Activated naive CD4-positive, alpha-beta T cell treated with anti-CD3 and anti-CD28 coated beads, Interleukin-2, amount 50 U/mL, for 24 hours (primary cell): ENCODE results near the gene FBLN7.
A peak's percentile ranks its signal among the peaks of the same experiment; 100 is the strongest.

Source experiments
- H3K27ac Mint-ChIP-seq: one replicate; pipeline ENCODE4 v1.8.0; 2021; ENCODE audit warnings: mild to moderate bottlenecking, mixed read lengths
- H3K27me3 Mint-ChIP-seq: one replicate; pipeline ENCODE4 v1.8.0; 2021; ENCODE audit warnings: mixed read lengths
- H3K36me3 Mint-ChIP-seq: one replicate; pipeline ENCODE4 v1.8.0; 2021; ENCODE audit warnings: mixed read lengths
- H3K4me1 Mint-ChIP-seq: one replicate; pipeline ENCODE4 v1.8.0; 2021; ENCODE audit warnings: mixed read lengths
- H3K4me3 Mint-ChIP-seq: one replicate; pipeline ENCODE4 v1.8.0; 2021; ENCODE audit warnings: mild to moderate bottlenecking, mixed read lengths
- H3K9me3 Mint-ChIP-seq: one replicate; pipeline ENCODE4 v1.8.0; 2021; ENCODE audit warnings: mixed read lengths

The FBLN7 gene

DNA sequence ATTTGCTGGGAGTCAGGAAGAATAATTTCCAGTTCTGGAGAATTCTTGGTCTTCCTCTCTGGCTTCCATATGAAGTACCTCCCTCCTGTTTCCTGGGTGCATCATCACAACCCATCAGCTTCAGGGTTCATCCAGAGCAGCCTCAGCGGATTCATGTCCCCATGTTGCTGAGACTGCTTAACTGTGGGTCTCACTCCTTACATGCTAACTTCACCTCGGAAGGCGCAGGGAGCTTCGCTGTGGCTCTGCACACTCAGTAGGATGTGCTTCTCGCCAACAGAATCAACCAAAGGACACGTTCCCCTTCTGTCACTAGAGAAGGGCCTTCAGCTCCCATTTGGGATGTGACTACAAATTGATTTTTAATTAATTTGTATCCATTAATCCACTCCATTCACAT lies 24.2 kb downstream of the FBLN7 start:
- Mint-ChIP-seq H3K4me3 (no peak overlapping the region), H3K4me1 (peaks cover 13% of the 10 kb centered on the region), H3K27me3 (no peaks in the 10 kb centered on the region), H3K27ac (no peak overlapping the region), H3K36me3 (no peaks in the 10 kb centered on the region), H3K9me3 (no peaks in the 10 kb centered on the region)

DNA sequence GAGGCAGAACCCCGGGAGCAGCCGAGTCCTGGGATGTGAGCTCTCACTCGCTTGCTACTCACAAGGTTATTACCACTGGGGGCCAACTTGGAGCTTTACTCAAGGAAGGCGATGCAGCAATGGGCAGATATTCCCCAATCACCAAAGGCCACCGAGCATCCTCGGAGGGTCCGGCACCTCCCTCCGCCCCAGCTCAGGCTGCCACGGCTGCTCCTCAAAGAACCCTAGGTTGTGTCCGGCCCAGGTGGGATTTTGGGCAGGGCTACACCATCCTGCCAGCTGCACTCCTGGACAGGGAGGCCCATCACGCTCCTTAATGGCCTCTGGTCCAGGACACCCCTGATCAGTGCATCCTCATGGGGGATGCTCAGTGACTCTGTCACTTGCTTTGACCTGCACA lies 24.8 kb downstream of the FBLN7 start:
- no peak overlapping the region for H3K27ac Mint-ChIP-seq
- no peak overlapping the region for H3K4me3 Mint-ChIP-seq
- H3K4me1 Mint-ChIP-seq = peaks cover 11% of the 10 kb centered on the region
- H3K27me3 Mint-ChIP-seq = no peaks in the 10 kb centered on the region
- H3K9me3 Mint-ChIP-seq = no peaks in the 10 kb centered on the region
- no peaks in the 10 kb centered on the region for H3K36me3 Mint-ChIP-seq

GRCh38 chr2:112163541-112163981 lies 25.4 kb downstream of the FBLN7 start:
- Mint-ChIP-seq H3K4me3 (no peak overlapping the region), H3K27ac (no peak overlapping the region), H3K9me3 (no peaks in the 10 kb centered on the region), H3K4me1 (peaks cover 14% of the 10 kb centered on the region), H3K36me3 (no peaks in the 10 kb centered on the region), H3K27me3 (no peaks in the 10 kb centered on the region)

- Mint-ChIP-seq H3K36me3 (no peaks in the 10 kb centered on the region), H3K9me3 (no peaks in the 10 kb centered on the region), H3K4me1 (peaks cover 14% of the 10 kb centered on the region), H3K4me3 (no peak overlapping the region), H3K27me3 (no peaks in the 10 kb centered on the region), H3K27ac (no peak overlapping the region)
Measured at GRCh38 chr2:112164876-112165275, 26.7 kb downstream of the FBLN7 start.

DNA sequence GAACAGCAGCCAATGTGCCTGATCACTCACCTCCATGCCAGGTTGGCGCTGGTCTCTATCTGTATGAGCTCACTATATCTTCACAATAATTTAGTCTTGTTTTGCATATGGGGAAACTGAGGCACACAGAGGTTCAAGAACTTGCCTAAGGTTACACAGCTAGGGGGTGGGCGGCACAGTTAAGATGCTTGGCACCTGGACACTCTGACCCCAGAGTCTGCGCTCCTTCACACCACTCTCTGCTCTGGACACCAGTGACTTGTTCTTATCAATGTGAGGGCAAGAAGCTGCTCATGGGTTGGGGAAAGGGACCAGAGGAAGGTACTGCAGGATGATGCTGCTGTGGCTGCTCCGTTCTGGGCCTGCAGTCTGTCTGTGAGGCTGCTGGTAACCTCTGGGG lies 27.1 kb downstream of the FBLN7 start:
- Mint-ChIP-seq H3K4me3 (no peak overlapping the region), H3K4me1 (peaks cover 12% of the 10 kb centered on the region), H3K9me3 (no peaks in the 10 kb centered on the region), H3K36me3 (no peaks in the 10 kb centered on the region), H3K27me3 (no peaks in the 10 kb centered on the region), H3K27ac (no peak overlapping the region)

DNA sequence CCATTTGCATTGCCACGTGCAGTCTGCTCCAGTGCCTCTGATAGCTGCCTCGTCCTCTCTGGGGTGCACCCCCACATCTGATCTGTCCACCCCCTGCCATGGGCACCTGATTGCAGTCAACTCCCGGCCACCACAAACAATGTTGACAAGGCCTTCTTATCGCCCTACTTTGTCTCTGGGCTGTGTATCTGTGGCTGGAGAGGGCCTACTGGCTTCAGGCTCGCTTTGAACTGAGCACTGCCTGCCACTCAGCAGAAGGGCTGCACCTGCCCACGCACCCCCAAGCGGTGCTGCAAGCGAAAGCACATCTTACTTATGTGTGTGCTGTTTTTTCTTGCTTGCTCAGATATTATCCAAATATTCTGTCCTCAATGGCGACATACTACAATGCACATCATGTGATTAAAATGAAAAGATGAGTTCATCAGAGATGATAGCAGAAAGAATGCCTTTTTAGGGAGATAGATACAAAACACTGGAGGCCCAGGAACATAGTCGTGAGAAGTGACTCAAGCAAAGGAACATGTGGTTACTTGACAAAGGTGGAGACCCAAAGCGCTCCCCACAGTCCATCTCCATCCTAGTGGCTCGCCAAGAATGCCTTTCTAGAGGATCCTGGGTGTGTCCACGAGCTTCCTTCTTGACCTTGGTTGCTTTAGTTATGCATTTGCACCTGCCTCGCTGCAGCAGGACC lies 28.8 kb downstream of the FBLN7 start:
- H3K27me3 Mint-ChIP-seq = no peaks in the 10 kb centered on the region
- no peak overlapping the region for H3K4me3 Mint-ChIP-seq
- H3K36me3 Mint-ChIP-seq = no peaks in the 10 kb centered on the region
- no peaks in the 10 kb centered on the region for H3K9me3 Mint-ChIP-seq
- no peak overlapping the region for H3K27ac Mint-ChIP-seq
- peaks cover 9% of the 10 kb centered on the region for H3K4me1 Mint-ChIP-seq

- no peak overlapping the region for H3K27ac Mint-ChIP-seq
- no peak overlapping the region for H3K4me3 Mint-ChIP-seq
- H3K4me1 Mint-ChIP-seq = peaks cover 18% of the 10 kb centered on the region
Measured at GRCh38 chr2:112168422-112169124, 30.4 kb downstream of the FBLN7 start.

DNA sequence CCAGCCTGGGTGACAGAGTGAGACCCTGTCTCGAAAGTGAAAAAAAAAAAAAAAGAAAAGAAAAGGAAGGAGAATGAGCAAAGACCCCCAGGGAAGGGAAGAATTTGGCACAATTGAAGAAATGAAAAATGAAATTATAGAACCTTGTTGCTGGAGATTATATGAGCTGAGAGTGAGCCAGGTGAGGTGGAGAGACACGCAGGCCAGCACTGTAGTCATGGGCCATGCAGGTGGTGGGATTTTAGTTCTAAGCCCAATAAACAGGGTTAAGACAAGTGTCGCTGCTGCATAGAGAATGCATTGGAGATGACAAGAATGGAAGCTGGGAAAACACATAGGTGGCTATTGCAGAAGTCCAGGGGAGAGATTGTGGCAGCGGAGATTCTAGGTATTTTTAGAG lies 32.3 kb downstream of the FBLN7 start:
- Mint-ChIP-seq H3K36me3 (no peaks in the 10 kb centered on the region), H3K27ac (no peak overlapping the region), H3K4me3 (no peak overlapping the region)

More at GRCh38 chr2:112168422-112169124, 30.4 kb downstream of the FBLN7 start:
- H3K27me3 Mint-ChIP-seq = no peaks in the 10 kb centered on the region
- no peaks in the 10 kb centered on the region for H3K36me3 Mint-ChIP-seq
- no peaks in the 10 kb centered on the region for H3K9me3 Mint-ChIP-seq

GRCh38 chr2:112173646-112174319 lies 35.6 kb downstream of the FBLN7 start:
- no peaks in the 10 kb centered on the region for H3K9me3 Mint-ChIP-seq
- H3K4me3 Mint-ChIP-seq = peak overlapping the region; percentile 47
- no peaks in the 10 kb centered on the region for H3K36me3 Mint-ChIP-seq
- peak overlapping the region; percentile 82 for H3K27ac Mint-ChIP-seq
- peaks cover 41% of the 10 kb centered on the region for H3K4me1 Mint-ChIP-seq
- no peaks in the 10 kb centered on the region for H3K27me3 Mint-ChIP-seq

More for the DNA sequence above, 32.3 kb downstream of the FBLN7 start:
- no peaks in the 10 kb centered on the region for H3K9me3 Mint-ChIP-seq
- peaks cover 33% of the 10 kb centered on the region for H3K4me1 Mint-ChIP-seq
- H3K27me3 Mint-ChIP-seq = no peaks in the 10 kb centered on the region

GRCh38 chr2:112174383-112174782 lies 36.2 kb downstream of the FBLN7 start:
- Mint-ChIP-seq H3K4me1 (peaks cover 47% of the 10 kb centered on the region), H3K27me3 (no peaks in the 10 kb centered on the region), H3K9me3 (no peaks in the 10 kb centered on the region), H3K27ac (no peak overlapping the region), H3K36me3 (no peaks in the 10 kb centered on the region), H3K4me3 (no peak overlapping the region)

- Mint-ChIP-seq H3K9me3 (no peaks in the 10 kb centered on the region), H3K4me3 (no peak overlapping the region), H3K4me1 (peaks cover 57% of the 10 kb centered on the region), H3K27me3 (no peaks in the 10 kb centered on the region), H3K36me3 (no peaks in the 10 kb centered on the region), H3K27ac (no peak overlapping the region)
Measured at GRCh38 chr2:112175333-112175732, 37.1 kb downstream of the FBLN7 start.

DNA sequence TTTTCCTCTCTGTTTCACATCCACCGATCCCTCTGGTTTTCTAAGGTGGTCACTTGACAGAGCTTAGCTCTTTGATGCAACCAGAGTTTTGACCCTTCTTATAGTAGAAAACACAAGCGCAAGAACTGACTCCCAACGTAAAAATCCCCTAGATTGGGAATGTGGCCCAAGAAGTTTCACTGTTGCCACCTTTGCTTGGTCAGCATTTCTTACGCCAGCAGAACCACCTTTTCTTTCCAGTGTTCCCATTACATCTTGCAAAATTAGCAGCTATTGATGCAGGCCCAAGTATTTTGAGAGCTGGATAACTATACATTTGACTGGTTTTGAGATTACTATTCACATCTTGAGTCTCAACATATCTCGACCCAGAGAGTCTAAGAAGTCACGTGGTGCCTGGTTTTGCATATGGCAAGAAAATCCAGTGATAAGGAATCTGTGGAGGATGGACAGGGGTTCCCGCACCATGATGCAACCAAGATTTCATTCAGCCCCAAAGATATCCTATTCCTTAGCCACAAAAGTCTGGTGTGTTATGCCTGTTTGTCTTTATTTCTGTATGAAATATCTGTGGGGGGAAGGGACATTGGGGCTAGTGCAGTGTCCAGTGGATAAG lies 37.9 kb downstream of the FBLN7 start:
- H3K9me3 Mint-ChIP-seq = no peaks in the 10 kb centered on the region
- H3K36me3 Mint-ChIP-seq = no peaks in the 10 kb centered on the region
- H3K4me3 Mint-ChIP-seq = no peak overlapping the region
- H3K27ac Mint-ChIP-seq = no peak overlapping the region
- peaks cover 62% of the 10 kb centered on the region for H3K4me1 Mint-ChIP-seq
- H3K27me3 Mint-ChIP-seq = no peaks in the 10 kb centered on the region

DNA sequence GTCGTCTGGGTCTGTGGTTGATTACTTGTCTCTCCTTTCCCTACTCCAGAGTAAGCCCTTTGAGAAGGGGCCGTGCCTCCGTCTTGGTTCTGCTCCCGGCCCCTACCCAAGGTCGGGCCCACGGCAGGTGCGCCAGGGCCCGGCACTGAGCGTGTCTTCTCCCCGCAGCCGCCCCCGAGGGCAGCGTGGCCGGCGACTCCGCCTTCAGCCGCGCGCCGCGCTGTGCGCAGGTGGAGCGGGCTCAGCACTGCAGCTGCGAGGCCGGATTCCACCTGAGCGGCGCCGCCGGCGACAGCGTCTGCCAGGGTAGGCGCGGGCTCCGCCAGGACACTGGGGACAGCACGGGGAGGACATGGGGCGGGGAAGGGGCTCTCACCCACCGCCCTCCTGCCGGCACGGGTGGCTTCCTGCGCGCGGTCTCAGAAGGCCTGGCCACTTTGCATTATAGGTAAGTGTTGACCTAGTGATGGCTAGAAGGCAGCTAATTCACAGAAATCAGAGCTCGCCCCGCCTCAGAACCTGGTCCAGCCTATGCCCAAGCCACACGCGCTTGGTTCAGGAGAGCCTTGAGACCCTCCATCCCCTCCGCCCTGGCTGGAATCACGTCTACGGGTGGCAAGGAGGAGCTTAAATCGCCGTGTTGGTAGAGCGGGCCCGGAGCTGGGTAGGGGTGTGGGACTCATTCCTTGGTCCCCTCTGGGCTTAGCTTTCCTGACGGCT lies 43.5 kb downstream of the FBLN7 start:
- peak overlapping the region; percentile 91 for H3K4me3 Mint-ChIP-seq
- no peaks in the 10 kb centered on the region for H3K27me3 Mint-ChIP-seq
- H3K36me3 Mint-ChIP-seq = peaks cover 11% of the 10 kb centered on the region
- H3K4me1 Mint-ChIP-seq = peaks cover 77% of the 10 kb centered on the region
- H3K9me3 Mint-ChIP-seq = no peaks in the 10 kb centered on the region
- H3K27ac Mint-ChIP-seq = peak overlapping the region; percentile 96

DNA sequence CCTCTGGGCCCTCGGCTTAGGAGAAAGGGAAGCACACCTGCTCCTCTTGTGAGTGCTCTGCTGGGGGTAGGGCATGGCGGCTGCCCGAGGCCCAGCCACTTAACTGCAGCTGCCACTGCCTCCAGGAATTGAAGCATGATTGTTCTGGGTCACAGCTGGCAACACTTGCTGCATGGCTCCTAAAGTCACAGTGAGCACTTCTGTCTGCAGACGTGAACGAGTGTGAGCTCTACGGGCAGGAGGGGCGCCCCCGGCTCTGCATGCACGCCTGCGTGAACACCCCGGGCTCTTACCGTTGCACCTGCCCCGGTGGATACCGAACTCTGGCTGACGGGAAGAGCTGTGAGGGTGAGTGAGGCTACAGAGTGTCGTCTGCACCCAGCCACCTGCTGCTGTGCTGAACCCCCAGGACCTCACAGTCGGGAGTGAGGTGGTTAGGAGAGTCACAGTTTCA lies 44.4 kb downstream of the FBLN7 start:
- peak overlapping the region; percentile 91 for H3K4me3 Mint-ChIP-seq
- no peaks in the 10 kb centered on the region for H3K27me3 Mint-ChIP-seq
- H3K27ac Mint-ChIP-seq = peak overlapping the region; percentile 96
- no peaks in the 10 kb centered on the region for H3K9me3 Mint-ChIP-seq
- peaks cover 85% of the 10 kb centered on the region for H3K4me1 Mint-ChIP-seq
- peaks cover 14% of the 10 kb centered on the region for H3K36me3 Mint-ChIP-seq
